ENCODE results near the gene RPTOR. TPM values are rescaled to one million over a fixed set of nuclear protein-coding genes. Genes with fewer than 3 reads are reported as not detected.
"Not testable (repeated sequence)": the region's sequence is repeated elsewhere in the genome, so short reads cannot be mapped to it uniquely, and the experiment has no call there.

RPTOR gene
- total RNA-seq, 1 donor: 45.5 TPM

DNA sequence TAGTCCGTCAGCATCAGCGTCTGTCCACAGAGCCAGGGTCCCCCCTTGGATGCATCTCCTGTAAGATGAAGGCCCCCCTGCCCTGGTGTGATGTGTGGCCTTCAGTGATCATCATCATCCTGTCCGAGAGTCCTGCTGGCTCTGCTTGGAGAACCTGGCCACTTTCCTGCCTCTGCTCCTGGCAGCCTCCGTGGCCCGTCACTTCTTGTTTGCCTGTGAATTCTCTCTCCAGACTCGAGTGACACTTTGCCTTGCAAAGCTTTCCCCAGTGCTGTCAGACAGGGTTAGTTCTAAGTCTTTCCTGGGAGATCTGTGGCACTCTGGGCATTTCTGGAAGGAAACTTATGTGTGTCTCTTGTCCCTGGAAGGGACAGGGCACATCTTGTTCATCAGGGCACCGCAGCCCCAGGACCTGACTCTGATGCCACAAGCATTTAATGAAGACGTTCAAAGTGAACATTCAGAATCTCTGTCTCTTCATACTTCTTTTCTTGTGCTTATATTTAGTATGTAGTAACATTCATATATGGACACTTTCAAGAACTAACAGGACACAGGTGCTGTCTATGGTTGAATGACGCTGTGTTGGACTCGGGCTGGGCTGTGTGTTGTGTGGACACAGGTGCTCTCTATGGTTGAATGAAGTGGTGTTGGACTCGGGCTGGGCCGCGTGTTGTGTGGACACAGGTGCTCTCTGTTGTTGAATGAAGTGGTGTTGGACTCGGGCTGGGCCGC is 68.5 kb downstream of the RPTOR start:
- DNase-seq (ENCODE audit: low read depth in 2 of 3, low spot score in 2 of 3): no peak

- no peak for DNase-seq (ENCODE audit: low read depth in 2 of 3, low spot score in 2 of 3)
Observed at GRCh38 chr17:80613732-80614071, 69.1 kb downstream of the RPTOR start.

DNA sequence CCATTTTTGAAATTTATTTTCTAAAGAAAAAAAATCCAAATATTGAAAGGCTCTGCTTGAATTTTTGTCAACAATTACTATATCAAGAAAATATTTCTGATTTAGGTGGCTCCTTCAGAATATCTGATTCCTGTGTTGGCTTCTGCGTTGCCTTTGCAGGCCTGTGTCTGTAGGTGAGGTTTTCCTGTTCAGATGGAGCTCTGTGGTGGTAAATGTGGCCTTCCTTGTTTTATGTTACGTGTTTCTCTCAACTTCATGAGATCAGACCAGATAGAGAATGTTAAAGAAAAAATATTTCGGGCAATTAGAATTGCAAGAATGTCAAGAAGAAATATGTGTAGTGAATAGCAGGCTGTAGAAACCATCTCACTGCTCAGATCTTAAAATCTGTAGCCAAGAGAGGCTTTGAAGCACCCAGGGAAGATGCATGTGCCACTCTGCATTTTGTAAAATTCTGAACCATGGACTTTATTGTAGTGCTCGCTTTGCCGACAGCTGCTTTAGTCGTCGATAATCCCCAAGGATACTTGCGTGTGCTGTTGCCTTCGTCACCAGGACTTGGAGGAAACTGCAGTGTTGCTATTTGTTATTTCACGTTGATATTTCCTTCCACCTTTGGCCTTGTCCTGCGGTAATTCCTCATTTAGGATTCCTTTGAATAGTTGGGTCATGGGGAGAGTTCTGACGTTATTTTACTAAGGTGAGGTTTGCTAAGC is 69.9 kb downstream of the RPTOR start:
- DNase-seq (ENCODE audit: low read depth in 2 of 3, low spot score in 2 of 3): peak in 1 of 3 donors; percentile 20

DNA sequence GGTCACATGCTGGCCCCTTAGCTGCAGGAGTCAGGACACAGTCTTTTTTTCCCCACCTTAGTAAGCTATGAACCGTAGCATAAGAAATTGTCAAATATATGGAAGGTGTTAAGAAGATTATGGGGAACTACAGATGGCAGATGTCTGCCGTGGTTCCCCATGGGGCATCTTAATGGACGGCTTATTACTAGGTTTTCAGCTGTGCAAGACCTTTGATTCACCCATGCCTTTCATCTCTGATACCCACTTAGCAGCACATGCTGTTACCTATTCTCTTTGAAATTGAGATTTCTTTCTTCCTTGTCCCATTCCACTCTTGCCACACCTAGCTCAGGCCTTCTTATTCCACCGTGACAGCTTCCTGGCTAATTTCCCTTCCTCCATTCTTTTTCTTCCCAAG is 70.7 kb downstream of the RPTOR start:
- no peak for DNase-seq (ENCODE audit: low read depth in 2 of 3, low spot score in 2 of 3)

DNA sequence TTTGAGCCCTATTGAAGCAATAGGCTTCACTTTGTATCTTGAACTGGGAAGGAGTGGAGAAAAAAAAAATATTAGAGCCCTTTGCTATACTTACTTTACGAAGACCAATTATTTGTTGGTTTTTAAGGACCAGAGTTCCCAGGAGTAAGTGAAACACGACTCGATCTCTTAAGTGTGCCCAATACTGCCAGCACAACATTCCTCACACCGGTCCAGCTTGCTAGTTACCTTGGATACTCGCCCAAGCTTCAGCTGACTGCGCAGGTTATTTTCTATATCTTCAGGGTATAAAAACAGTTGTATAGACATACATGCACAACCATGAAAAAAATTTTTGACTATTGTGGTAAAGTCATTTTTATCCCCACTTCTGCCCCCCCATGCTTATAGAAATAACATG is 72.1 kb downstream of the RPTOR start:
- no peak for DNase-seq (ENCODE audit: low read depth in 2 of 3, low spot score in 2 of 3)

DNA sequence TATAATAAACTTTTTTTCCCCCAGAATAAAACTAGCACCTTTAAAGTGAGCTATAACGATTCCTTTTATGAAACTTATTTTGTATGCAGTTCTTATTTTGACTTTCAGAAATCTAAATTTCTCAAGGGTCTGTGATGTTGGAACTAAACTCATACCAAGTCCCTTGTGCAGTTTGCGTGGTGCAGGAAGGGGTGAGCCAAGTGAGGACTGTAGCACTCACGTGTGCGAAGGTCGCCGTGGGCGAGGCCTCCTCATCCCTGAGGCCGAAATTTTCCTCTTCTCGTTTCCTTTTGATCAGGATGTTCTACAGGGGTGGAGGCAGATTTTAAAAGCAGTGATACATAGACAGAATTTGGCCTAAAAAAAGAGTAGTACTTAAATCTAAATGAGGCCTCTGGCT is 73.7 kb downstream of the RPTOR start:
- DNase-seq (ENCODE audit: low read depth in 2 of 3, low spot score in 2 of 3): no peak

DNA sequence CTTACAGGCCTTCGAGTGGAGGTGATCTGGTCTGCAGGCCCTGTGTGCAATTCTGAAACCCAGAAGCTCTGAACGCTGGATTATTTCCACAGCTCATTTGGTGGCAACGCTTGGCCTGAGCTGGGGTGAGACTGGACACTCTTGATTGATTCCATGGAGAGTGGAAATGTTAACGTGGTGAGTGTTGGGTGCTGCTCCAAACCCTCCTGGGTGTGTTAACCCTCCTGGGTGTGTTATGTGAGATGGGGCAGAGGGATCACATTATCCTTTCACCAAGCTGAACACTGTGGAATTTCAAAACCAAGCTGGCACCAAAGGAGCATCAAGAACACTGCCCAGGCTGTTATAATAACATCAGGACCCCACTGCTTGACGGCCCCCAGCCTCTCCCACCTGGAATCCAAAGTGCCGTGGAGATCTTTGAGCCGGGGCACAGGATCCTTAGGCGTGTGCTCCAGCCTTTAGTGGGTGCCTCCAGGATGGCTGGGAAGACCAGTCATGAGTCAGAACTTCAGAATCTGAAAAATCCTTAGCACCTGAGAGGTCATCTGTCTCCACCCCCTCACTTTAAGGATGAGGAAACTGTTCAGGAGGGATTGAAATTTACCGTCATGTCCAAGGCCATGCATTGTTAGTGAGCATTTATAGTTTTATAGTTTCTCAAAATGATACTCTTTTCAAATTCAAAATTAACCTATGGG is 75.0 kb downstream of the RPTOR start:
- DNase-seq (ENCODE audit: low read depth in 2 of 3, low spot score in 2 of 3): no peak

GRCh38 chr17:80621335-80621996 is 76.8 kb downstream of the RPTOR start:
- DNase-seq (ENCODE audit: low read depth in 2 of 3, low spot score in 2 of 3): no peak

DNA sequence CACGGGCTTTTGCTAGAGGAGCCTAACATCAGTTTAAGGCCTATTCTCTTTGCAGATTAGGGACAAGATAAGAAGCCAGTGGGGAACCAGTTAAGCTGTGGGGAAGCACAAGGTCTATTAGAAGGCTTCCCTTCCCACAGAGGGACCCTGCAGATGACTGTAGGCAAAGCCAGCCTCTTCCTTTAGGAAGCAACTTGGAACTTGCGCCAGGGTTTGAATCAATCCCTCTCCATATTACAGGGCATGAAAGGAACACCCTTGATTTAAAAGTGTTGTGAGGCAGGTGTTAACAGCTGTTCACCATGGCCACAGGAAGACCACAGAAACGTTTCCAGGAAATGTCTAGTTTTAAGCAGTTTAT is 77.3 kb downstream of the RPTOR start:
- no peak for DNase-seq (ENCODE audit: low read depth in 2 of 3, low spot score in 2 of 3)

DNA sequence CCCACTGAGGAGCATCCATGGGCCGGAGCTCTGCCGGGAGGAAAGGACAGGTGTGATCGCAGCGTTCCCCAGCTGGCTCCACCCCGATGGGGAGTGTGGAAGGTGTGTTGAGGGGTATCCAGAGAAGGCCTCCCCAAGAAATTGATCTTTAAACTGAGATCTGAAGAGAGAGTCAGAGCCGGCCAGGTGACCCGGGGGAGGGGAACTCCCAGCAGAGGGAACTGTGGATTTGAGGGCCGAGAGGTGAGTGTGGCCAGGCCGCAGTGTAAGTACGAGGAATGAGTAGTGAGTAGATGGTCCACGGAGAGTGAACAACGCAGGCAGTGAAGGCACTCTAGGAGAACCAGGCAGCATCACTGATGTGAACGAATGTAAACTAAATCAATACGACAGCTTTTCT is 80.2 kb downstream of the RPTOR start:
- DNase-seq (ENCODE audit: low read depth in 2 of 3, low spot score in 2 of 3): no peak

GRCh38 chr17:80625627-80626026 is 81.0 kb downstream of the RPTOR start:
- DNase-seq (ENCODE audit: low read depth in 2 of 3, low spot score in 2 of 3): no peak

DNA sequence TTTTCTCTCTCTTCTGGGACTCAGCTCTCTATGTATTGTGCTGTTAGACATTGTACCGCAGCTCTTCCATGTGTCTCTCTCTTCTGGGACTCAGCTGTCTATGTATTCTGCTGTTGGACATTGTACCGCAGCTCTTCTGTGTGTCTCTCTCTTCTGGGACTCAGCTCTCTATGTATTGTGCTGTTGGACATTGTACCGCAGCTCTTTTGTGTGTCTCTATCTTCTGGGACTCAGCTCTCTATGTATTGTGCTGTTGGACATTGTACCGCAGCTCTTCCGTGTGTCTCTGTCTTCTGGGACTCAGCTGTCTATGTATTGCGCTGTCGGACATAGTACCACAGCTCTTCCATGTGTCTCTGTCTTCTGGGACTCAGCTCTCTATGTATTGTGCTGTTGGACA is 84.2 kb downstream of the RPTOR start:
- DNase-seq (ENCODE audit: low read depth in 2 of 3, low spot score in 2 of 3): not testable (repeated sequence)

DNA sequence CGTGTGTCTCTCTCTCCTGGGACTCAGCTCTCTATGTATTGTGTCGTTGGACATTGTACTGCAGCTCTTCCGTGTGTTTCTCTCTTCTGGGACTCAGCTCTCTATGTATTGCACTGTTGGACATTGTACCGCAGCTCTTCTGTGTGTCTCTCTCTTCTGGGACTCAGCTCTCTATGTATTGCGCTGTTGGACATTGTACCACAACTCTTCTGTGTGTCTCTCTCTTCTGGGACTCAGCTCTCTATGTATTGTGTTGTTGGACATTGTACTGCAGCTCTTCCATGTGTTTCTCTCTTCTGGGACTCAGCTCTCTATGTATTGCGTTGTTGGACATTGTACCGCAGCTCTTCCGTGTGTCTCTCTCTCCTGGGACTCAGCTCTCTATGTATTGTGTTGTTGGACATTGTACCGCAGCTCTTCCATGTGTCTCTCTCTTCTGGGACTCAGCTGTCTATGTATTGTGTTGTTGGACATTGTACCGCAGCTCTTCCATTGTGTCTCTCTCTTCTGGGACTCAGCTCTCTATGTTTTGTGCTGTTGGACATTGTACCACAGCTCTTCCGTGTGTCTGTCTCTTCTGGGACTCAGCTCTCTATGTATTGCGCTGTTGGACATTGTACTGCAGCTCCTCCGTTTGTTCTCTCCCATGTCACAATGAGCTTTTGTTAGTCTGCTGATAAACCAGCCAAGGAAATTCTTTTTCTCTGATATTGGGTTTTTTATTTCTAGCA is 84.8 kb downstream of the RPTOR start:
- no peak for DNase-seq (ENCODE audit: low read depth in 2 of 3, low spot score in 2 of 3)

DNA sequence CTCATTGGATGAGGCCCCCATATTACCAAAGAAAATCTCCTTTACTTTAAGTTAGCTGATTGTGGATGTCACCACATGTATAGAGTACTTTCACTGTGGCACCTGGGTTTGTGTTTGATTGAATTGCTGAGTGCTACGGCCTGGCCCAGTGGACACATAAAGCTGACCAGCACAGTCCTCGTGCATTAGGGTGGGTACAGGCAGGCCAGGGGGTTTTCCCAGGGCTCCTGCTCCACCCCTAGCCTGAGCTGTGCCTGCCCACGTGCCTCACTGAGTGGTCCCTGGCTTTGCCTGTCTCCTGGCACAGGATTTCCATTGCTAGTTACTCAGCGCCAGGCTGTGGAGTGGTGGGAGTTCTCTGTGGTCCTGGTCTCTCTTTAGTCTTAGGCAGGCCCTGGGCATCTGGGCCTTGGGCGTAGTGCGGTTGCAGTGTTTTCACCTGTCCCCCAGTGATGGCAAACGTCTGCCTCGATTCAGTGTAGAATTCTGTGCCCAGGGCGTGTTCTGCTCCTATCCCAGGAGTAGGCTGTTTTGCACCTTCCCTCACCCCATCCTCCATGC is 86.0 kb downstream of the RPTOR start:
- no peak for DNase-seq (ENCODE audit: low read depth in 2 of 3, low spot score in 2 of 3)

DNA sequence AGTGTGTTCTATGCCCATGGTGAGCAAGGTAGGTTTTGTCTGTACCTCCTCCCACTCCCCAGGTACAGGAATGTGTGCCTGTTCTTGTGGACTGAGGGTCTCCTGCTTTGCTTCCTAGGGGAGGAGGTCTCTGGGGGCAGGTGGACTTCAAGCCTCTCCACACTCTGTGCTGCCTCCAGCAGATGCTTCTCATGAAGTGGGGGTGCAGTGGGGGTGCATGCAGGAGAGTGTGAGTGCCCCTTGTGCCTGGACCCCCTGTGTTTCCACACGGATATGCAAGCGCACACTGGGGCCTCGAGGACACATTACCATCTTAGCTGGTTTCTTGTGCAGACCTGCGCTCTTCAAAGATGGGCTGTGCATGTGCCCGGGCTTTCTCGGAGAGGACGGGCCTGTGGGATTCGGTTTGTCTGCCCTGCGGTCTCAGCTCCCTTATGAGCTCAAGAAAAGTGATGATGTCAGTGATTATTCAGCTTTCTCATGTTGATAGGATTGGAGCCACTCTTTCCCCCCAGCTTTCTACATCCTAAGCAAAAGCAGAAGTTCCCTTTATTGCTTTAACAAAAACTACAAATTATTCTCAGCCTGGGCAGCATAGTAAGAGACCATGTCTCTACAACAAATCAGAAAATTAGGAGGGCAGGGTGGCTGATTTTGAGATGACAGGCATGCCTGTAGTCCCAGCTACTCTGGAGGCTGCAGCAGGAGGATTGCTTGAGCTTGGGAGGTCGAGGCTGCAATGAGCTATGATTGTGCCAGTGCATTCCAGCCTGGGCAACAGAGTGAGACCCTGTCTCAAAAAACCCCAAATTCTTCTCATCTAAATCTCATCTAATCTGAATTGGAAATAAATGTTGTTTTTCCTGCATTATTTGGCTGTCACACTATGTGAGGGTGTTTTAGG is 86.8 kb downstream of the RPTOR start:
- peak in 1 of 3 donors; percentile 43 for DNase-seq (ENCODE audit: low read depth in 2 of 3, low spot score in 2 of 3)

DNA sequence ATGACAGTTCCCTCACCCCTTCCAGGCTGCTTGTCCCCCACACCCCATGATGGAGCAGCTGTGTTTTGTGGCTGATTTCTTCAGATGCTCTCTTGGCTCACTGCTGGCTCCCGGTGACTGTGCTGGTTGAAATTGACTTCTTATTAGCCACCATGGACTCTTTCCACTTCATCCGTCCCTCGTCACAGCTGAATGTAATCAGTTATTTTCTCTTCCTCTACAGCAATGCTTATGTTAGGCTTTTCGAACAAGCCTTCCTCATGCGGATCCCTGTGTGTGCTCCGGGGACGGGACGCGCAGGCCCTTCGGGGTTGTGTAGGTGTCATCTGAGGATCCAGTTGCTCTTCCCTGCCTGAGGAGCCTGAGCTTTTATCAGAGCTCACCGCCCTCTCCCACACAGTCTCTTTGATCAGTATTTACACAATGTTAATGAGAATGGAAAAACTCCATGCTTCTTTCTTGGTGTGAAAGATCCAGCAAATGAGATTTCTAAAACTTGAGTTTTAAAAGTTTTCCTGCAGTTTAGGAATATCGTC is 87.5 kb downstream of the RPTOR start:
- no peak for DNase-seq (ENCODE audit: low read depth in 2 of 3, low spot score in 2 of 3)

DNA sequence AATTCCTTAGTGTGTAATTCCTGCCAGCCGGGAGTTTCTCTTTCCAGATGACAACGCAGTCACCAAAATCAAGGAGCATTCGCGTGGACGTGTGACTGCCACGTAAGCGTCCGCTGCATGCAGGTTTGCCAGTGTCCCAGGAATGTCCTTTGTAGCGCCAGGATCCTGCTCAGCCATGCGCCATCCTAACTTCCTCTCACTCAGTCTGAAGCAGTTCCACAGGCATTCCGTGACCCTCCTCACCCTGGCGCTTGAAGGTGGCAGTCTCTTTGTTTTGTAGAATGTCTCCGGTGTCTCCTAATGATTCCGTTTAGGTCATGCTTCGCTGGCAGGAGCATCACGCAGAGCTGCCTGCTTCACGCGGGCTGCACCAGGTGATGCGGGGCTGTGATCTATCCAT is 88.6 kb downstream of the RPTOR start:
- DNase-seq (ENCODE audit: low read depth in 2 of 3, low spot score in 2 of 3): no peak

DNA sequence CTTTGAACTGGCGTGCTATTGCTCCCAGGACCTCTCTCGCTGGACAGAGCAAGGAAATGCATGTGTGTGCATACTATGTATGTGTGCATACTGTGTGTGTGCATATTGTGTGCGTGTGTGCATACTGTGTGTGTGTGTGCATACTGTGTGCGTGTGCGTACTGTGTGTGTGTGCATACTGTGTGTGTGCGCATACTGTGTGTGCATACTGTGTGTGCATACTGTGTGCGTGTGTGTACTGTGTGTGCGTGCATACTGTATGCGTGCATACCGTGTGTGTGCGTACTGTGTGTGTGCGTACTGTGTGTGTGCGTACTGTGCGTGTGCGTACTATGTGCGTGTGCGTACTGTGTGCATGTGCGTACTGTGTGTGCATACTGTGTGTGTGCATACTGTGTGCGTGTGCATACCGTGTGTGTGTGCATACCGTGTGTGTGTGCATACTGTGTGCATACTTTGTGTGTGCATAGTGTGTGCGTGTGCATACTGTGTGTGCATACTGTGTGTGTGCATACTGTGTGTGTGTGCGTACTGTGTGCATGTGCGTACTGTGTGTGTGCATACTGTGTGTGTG is 89.4 kb downstream of the RPTOR start:
- DNase-seq (ENCODE audit: low read depth in 2 of 3, low spot score in 2 of 3): no peak

All from hematopoietic multipotent progenitor cell (in vitro differentiated cells).